NCI-H146 treated with DMSO at 0.1 percent for 48 hours (cell line): ENCODE results near the gene PGAP6.
"Not testable (repeated sequence)": the region's sequence is repeated elsewhere in the genome, so short reads cannot be mapped to it uniquely, and the experiment has no call there.

ENCODE experiments used
- DNase-seq: peaks from one replicate; lab custom pipeline; 2025; ENCODE audit not compliant: unreplicated experiment; lab: John Stamatoyannopoulos, UW

PGAP6 gene

GRCh38 chr16:401468-402348, 19.9 kb upstream of the PGAP6 start, which contains the start of gene DECR2:
DECR2 (plus strand) TSS chr16:401885; CDS start chr16:401964, 79 bp downstream.
- peak; percentile 74 for DNase-seq

DNA sequence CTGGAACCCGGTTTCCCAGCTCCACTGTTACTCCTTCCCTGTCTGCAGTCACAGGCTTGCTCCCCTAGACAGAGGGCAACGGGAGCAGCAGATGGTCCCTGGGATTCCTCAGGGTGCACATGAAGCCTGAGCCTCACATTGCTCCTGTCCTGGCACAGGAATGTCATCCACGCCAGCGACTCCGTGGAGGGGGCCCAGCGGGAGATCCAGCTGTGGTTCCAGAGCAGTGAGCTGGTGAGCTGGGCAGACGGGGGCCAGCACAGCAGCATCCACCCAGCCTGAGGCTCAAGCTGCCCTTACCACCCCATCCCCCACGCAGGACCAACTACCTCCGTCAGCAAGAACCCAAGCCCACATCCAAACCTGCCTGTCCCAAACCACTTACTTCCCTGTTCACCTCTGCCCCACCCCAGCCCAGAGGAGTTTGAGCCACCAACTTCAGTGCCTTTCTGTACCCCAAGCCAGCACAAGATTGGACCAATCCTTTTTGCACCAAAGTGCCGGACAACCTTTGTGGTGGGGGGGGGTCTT, 18.3 kb upstream of the PGAP6 start:
- no peak for DNase-seq

- DNase-seq, result no peak
Observed at GRCh38 chr16:399340-400019, 17.7 kb upstream of the PGAP6 start.

DNA sequence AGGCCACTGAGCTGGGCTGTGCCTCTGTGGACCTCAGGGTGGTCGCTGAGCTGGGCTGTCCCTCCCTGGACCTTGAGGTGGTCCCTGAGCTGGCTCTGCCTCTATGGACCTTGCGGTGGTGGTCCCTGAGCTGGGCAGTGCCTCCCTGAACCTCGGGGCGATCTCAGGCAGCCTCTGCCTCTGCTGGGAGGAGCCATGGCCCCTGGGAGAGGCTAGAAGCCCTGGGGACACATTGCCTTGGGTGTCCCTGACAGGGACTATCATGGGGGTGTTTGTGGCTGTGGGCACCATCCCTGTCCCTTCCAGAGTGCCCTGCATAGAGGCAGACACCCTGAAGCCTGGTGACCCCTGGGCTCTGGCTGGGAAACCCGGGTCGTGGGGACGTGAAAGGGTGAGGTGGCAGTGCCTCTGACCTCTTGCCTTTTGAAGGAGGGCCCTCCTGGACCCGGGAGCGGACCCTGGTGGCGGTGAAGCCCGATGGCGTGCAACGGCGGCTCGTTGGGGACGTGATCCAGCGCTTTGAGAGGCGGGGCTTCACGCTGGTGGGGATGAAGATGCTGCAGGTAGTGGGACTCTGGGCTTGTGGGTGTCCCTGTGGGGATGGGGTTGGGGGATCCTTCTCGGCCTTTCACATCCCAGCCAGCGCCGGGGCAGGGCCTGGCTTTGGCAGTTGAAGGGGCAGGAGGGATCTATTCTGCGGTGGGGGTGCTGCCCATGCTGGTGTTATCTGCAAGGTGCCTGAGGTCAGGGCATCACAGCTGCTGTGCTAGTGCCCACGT, 17.0 kb upstream of the PGAP6 start:
- DNase-seq, result no peak

- DNase-seq, result no peak
Observed at GRCh38 chr16:397736-398332, 16.1 kb upstream of the PGAP6 start.

GRCh38 chr16:397135-397661, 15.4 kb upstream of the PGAP6 start, which contains the start of gene NME4:
NME4 (plus strand) TSS chr16:397199; CDS start chr16:397223, 24 bp downstream.
- DNase-seq, result no peak

DNA sequence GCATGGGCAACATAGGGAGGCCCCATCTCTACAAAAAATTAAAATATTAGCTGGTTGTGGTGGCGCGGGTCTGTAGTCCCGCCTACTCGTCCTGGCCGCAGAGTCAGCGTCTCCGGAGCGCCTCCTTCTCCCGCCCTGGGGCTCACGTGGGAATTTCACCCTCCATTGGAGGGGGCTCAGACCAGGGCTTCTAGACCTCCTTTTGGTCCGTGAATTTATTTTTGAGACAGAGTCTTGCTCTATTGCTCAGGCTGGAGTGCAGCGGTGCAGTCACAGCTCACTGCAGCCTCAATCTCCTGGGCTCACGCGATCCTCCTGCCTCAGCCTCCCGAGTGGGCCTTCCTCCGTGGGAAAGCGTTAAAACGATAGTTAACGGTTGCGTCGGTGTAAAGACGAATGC, 14.8 kb upstream of the PGAP6 start:
- DNase-seq, result no peak

DNA sequence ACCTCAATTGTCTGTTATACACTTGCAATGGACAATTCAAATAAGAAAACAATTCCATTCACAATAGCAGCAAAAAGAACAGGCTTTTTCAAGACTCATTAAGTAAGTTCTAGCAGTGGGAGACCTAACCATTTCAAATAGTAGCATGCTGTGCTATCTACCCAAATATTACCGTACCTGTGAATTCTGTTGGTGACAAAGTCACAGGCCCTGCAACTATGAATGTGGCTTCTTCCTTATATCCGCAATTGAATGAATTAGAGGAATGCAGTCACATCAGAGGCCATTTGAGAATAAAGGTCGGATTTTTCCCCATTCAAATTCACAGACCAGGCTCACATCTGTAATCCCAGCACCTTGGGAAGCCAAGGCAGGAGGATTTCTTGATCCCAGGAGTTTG, 14.4 kb upstream of the PGAP6 start:
- DNase-seq, result peak; percentile 60

GRCh38 chr16:392450-393030, 10.8 kb upstream of the PGAP6 start:
- no peak for DNase-seq

GRCh38 chr16:391885-392335, 10.1 kb upstream of the PGAP6 start:
- DNase-seq, result peak; percentile 29

DNA sequence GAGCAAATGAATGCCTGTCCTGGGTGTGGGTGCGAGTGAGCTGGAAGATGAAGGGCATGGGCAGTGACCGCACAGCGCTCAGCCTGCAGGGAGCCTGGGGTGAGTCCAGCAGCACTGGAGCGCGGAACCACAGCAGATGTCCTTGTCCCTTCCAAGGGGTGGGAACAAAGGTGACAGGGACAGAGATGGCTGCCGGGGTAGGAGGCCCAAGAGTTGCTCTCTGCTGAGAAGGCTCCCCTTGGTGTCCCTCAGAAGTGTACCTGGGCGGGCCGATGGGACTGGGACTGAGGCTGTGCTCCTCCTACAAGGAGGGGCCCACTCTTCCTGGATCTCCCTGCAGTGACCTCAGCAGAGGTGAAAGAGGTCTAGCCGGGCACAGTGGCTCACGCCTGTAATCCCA, 7.6 kb upstream of the PGAP6 start:
- DNase-seq, result no peak

DNA sequence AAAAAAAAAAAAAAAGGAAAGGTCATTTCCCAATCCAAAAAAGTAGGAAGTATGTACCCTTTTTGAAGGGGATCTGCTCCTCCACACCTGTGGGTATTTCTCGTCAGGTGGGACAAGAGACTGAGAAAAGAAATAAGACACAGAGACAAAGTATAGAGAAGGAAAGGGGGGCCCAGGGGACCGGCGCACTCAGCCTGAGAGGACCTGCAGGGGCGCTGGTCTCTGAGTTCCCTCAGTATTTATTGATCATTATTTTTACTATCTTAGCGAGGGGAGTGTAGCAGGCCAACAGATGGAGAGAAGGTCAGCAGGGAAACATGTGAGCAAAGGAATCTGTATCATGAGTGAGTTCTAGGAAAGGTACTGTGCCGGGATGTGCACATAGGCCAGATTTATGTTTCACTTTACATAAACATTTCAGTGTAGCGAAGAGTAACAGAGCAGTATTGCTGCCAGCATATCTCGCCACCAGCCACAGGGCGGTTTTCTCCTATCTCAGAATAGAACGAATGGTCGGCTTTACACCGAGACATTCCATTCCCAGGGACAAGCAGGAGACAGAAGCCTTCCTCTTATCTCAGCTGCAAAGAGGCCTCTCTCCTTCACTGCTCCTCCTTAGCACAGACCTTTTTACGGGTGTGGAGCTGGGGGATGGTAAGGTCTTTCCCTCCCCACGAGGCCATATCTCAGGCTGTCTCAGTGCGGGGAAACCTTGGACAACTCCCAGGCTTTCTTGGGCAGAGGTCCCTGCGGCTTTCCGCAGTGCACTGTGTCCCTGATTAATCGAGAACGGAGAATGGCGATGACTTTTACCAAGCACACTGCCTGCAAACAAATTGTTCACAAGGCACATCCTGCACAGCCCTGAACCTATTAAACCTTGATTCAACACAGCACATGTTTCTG, 6.2 kb upstream of the PGAP6 start:
- not testable (repeated sequence) for DNase-seq

- no peak for DNase-seq
Observed at GRCh38 chr16:386641-387156, 4.9 kb upstream of the PGAP6 start.

DNA sequence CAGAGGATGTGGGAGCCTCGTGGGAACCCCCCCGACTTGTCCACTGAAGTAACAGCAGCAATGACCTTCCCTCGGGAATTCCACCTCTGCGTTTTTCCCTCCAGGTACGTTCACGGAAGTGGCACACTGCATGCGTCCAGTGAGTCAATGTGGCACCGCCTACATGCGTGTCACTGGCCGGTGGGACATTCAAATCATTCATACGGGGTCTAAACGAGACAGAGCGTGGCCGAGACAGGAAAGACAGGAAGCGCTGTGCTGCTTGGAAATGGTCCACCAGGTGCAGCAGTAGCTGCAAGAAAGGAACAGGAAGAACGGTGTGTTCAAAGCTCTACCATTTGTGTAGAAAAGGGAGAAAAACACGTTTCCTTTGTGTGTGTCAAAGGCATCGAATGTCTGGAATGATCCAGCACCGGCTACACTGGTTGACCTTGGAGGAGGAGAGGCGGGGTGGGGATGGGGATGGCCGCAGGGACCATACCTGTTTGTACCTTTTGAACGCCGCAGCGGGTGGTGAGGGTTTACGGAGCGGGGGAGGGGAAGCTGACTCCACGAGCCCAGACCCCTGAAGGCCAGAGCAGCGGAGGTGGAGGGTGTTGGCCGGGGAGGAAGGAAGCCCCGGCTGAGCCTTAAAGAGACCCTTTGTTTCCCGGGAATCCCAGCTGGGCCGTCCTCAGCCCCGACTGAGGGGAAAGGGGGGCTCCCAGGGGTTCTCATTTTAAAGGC, 1.7 kb upstream of the PGAP6 start:
- no peak for DNase-seq

GRCh38 chr16:381012-381788, 578 bp downstream of the PGAP6 start:
- no peak for DNase-seq

DNA sequence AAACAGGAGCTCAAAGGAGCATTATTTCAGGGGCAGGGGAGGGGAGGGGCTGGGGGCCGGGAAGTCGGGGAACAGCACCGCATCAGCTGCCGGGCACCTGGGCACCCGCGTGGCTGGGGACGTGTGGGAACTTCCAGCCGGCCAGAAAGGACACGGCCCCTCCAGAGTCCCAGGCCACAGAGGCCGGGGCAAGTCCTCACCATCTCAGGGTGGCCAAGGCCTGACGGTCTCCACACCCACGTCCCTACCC, 1.1 kb downstream of the PGAP6 start:
- no peak for DNase-seq

GRCh38 chr16:379961-380761, 1.6 kb downstream of the PGAP6 start:
- DNase-seq, result no peak
